Choroid plexus epithelial cell (primary cell): ENCODE measurements around the gene DNASE1L3.
A peak's percentile ranks its signal among the peaks of the same experiment; 100 is the strongest.

Experiments used
- DNase-seq: peaks from one replicate; pipeline ENCODE4 v3.0.0-alpha.2; 2010; ENCODE audit warnings: low read depth
- H3K4me3 ChIP-seq: 2 replicates; pipeline ENCODE4 v1.5.1; 2011; ENCODE audit warnings: low read depth, mild to moderate bottlenecking, control low read depth, low read length, moderate library complexity
- CTCF ChIP-seq: conservative IDR thresholded peaks from 2 replicates; pipeline ENCODE4 v1.5.1; 2011; ENCODE audit warnings: low read depth, mild to moderate bottlenecking, control low read depth, inconsistent platforms, low read length, moderate library complexity

The DNASE1L3 gene

GRCh38 chr3:58241306-58242044 lies 30.7 kb upstream of the DNASE1L3 start:
- no peak for DNase-seq
- no peak for TF ChIP-seq CTCF
- H3K4me3 ChIP-seq, result no peak overlapping the region

- no peak for TF ChIP-seq CTCF
- no peak for DNase-seq
- peak overlapping the region; percentile 82 for H3K4me3 ChIP-seq
Measured at GRCh38 chr3:58238830-58239229, 28.1 kb upstream of the DNASE1L3 start.

DNA sequence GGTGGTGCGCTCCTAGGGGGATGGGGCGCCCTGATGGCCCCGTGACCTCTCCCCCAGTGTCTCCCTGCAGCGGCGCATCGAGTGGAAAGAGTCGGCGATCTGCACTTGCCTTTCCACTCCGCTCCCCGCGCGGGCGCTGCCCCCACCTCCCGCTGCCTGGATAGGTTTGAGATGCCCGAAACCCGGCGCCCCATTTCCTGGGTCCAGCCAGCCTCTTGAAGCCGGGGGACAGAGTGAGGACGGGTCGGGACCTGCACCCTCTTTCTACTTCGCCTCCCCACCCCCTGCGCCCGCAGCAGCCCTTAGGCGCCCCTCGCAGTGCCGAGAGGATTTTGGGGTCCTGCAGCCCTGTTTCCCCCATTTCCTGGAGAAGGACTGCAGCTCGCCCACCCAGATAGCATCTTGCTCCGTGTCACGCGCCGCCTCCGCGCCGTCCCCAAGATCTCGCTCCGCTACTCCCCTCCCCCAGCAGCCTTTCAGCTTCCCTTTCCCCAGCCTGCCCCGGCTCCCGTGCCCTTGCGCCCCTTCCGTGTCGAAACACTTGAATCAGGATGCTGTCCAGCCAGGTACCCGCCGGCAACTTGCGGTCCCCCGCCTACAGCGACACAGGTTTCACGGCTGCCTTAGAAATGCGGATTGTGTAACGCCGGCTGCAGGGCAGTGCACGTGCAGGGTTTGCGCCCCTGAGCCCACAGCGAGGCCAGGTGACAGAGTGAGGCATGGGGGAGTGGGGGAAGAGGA lies 27.3 kb upstream of the DNASE1L3 start:
- peak overlapping the region; percentile 82 for H3K4me3 ChIP-seq
- no peak for DNase-seq
- no peak for TF ChIP-seq CTCF

- DNase-seq, result peak; percentile 68
- peak within 1 kb of the TSS; percentile 82 for H3K4me3 ChIP-seq
Measured at GRCh38 chr3:58237238-58237940, 26.6 kb upstream of the DNASE1L3 start, which contains the start of gene ABHD6. Gene ABHD6, plus strand, starts transcription at chr3:58237792. Its CDS starts 18,795 bp downstream, at chr3:58256587.

DNA sequence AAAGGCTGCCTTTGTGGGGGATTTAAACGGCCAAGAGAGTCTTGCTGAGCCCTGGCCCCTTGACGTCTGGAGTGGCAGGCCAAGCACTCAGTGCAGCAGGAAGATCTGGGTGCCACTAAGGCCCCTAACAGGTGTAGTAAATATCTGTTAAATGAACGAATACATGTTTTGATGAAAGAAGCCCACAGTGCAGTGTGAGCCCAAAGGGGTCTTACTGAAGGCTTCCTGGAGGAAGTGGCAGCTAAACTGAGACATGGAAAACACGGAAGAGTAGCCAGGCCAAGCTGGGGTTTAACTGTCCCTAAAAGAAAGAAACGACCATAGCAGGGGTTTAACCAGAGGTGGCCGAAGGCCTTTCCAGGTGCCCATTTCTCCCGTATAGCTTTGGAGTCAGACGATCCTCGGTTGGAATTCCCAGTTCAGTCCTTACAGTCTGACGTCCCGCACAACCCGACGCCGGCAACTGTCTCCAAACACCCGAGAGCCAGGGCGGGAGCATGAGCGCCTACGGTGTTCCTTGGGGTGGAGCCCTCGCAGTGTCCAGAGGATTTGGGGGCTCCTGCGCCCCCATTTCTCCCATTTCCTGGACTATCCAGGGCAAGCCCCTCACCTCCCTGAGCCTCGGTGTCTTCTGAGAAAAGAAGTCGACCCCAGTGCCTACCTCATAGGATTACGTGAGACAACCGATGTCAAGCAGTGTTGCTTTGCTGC lies 25.9 kb upstream of the DNASE1L3 start:
- DNase-seq, result no peak
- peak overlapping the region; percentile 82 for H3K4me3 ChIP-seq
- TF ChIP-seq CTCF, result no peak

More at GRCh38 chr3:58237238-58237940, 26.6 kb upstream of the DNASE1L3 start, which contains the start of gene ABHD6:
- peak; percentile 16 for TF ChIP-seq CTCF

GRCh38 chr3:58235970-58236369 lies 25.2 kb upstream of the DNASE1L3 start:
- no peak overlapping the region for H3K4me3 ChIP-seq
- DNase-seq, result no peak
- no peak for TF ChIP-seq CTCF
